ENCODE data around the gene PSG2. TPM values are rescaled to one million over a fixed set of nuclear protein-coding genes. Genes with fewer than 3 reads are reported as not detected.
"Not testable (repeated sequence)": the region's sequence is repeated elsewhere in the genome, so short reads cannot be mapped to it uniquely, and the experiment has no call there.

Gene PSG2
- total and polyA plus RNA-seq, 2 donors (not counting 3 experiments of a cell fraction or from before 2014, with no cell fraction given): not detected

DNA sequence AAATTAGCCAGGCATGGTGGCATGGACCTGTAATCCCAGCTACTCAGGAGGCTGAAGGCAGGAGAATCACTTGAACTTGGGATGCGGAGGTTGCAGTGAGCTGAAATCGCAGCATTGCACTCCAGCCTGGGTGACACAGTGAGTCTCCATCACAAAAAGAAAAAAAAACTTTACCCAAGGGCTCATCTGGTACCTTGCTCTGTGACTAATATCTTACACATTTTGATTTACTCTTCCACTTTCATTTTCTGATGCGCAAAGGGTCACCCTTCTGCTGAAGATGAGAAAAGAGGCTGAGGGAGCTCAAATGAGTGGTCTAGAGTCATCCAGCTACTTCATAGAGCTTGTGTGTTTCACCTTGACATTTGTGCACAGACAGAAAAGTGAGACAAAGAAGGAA is 34.5 kb downstream of the PSG2 start:
- H2AFZ ChIP-seq (ENCODE audit: low read depth, low read length); CTCF ChIA-PET; H3K9me1 ChIP-seq (replicated peaks; ENCODE audit: control insufficient read depth, extremely low read depth, insufficient read depth, low read length); H4K20me1 ChIP-seq (replicated peaks; ENCODE audit: control insufficient read depth, extremely low read depth, insufficient read depth, low read length); H3K9ac ChIP-seq (replicated peaks; ENCODE audit: extremely low read depth, insufficient read depth, low read length); intact Hi-C loops (cut with micrococcal nuclease); POLR2A ChIA-PET; dilution Hi-C loops (cut with MboI; ENCODE audit: extremely low pct_ligation_motif_present, low sequenced_read_pairs); H3K4me1 ChIP-seq (ENCODE audit: control insufficient read depth, extremely low read depth, insufficient read depth, low read length); BruUV-seq (replicated peaks); H3K4me3 ChIP-seq (replicated peaks in 1 of 3; ENCODE audit: insufficient read depth in 1 of 3, low read depth in 1 of 3, low read length in 3 of 3); FAIRE-seq; H3K79me2 ChIP-seq (ENCODE audit: control insufficient read depth, insufficient read depth, low read length); H3K27ac ChIP-seq (ENCODE audit: insufficient read depth, low read depth, low read length); H3K4me2 ChIP-seq (ENCODE audit: insufficient read depth, low read length); H3K27me3 ChIP-seq (ENCODE audit: control insufficient read depth in 2 of 2, insufficient read depth in 2 of 2, low read length in 2 of 2); H3K36me3 ChIP-seq (ENCODE audit: control insufficient read depth in 2 of 2, extremely low read depth in 1 of 2, insufficient read depth in 2 of 2, low read length in 2 of 2); DNase-seq (ENCODE audit: low read depth, low spot score); H3K9me3 ChIP-seq (replicated peaks; ENCODE audit: control insufficient read depth, insufficient read depth, low read length): not testable (repeated sequence)

DNA sequence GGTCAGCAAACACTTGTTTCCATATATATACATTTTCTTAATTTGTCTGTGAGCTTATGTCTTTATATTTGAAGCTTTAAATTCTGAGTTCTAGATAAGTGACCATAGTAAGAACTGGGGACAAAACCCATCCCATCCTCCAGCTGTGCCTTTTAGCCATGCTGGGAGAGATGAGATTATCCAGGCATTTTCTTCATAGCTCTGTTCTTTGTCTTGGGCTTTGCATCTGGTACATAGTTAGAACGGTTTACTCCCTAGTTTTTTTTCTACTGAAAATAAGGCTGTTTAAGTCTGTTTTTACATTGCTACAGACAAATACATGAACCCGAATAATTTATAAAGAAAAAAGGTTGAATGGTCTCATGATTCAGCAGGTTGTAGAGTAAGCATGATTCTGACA is 35.9 kb downstream of the PSG2 start:
- BruUV-seq (replicated peaks); H3K36me3 ChIP-seq (ENCODE audit: control insufficient read depth in 2 of 2, extremely low read depth in 1 of 2, insufficient read depth in 2 of 2, low read length in 2 of 2); H3K4me3 ChIP-seq (replicated peaks in 1 of 3; ENCODE audit: insufficient read depth in 1 of 3, low read depth in 1 of 3, low read length in 3 of 3); intact Hi-C loops (cut with micrococcal nuclease); DNase-seq (ENCODE audit: low read depth, low spot score); H2AFZ ChIP-seq (ENCODE audit: low read depth, low read length); H3K4me1 ChIP-seq (ENCODE audit: control insufficient read depth, extremely low read depth, insufficient read depth, low read length); H3K9ac ChIP-seq (replicated peaks; ENCODE audit: extremely low read depth, insufficient read depth, low read length); H3K79me2 ChIP-seq (ENCODE audit: control insufficient read depth, insufficient read depth, low read length); H3K9me1 ChIP-seq (replicated peaks; ENCODE audit: control insufficient read depth, extremely low read depth, insufficient read depth, low read length); H3K27ac ChIP-seq (ENCODE audit: insufficient read depth, low read depth, low read length); FAIRE-seq; H3K4me2 ChIP-seq (ENCODE audit: insufficient read depth, low read length); H3K27me3 ChIP-seq (ENCODE audit: control insufficient read depth in 2 of 2, insufficient read depth in 2 of 2, low read length in 2 of 2); CTCF ChIA-PET; dilution Hi-C loops (cut with MboI; ENCODE audit: extremely low pct_ligation_motif_present, low sequenced_read_pairs); H3K9me3 ChIP-seq (replicated peaks; ENCODE audit: control insufficient read depth, insufficient read depth, low read length); H4K20me1 ChIP-seq (replicated peaks; ENCODE audit: control insufficient read depth, extremely low read depth, insufficient read depth, low read length); POLR2A ChIA-PET: not testable (repeated sequence)

DNA sequence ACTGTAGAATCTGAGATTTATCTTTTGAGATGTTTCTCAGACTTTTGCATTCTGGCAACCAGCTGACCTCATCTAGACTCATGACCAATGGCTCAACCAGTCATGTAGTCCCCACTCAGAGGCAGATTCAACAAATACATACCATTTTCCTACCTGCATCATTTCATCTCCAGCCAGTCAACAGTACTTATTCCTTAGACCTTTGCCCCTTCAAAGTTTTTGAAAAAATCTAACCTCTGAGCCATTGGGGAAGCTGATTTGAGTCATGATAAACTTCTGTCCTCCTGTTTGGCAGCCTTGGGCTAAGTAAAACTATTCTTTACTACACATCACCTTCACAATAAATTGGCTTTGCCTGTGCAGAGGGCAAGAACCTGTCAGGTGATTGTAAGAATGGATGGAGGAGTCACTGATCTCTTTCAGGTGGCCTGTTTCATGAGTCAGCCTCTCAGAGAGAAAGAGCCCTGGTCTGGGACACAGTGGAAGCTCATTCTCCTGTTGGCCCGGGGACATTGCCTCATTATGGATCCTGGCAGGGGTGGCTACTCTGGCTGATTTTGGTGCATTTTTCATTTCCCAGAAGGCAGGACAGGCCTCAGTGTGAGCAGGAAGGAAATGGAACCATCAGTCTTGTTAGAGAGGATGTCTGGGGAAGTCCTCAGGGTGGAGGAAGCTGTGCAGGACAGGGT is 38.9 kb downstream of the PSG2 start:
- H3K9me1 ChIP-seq (replicated peaks; ENCODE audit: control insufficient read depth, extremely low read depth, insufficient read depth, low read length); H3K9me3 ChIP-seq (replicated peaks; ENCODE audit: control insufficient read depth, insufficient read depth, low read length); BruUV-seq (replicated peaks); dilution Hi-C loops (cut with MboI; ENCODE audit: extremely low pct_ligation_motif_present, low sequenced_read_pairs); H3K79me2 ChIP-seq (ENCODE audit: control insufficient read depth, insufficient read depth, low read length); POLR2A ChIA-PET; H3K36me3 ChIP-seq (ENCODE audit: control insufficient read depth in 2 of 2, extremely low read depth in 1 of 2, insufficient read depth in 2 of 2, low read length in 2 of 2); H3K27ac ChIP-seq (ENCODE audit: insufficient read depth, low read depth, low read length); H3K27me3 ChIP-seq (ENCODE audit: control insufficient read depth in 2 of 2, insufficient read depth in 2 of 2, low read length in 2 of 2); H4K20me1 ChIP-seq (replicated peaks; ENCODE audit: control insufficient read depth, extremely low read depth, insufficient read depth, low read length); H3K9ac ChIP-seq (replicated peaks; ENCODE audit: extremely low read depth, insufficient read depth, low read length); H3K4me3 ChIP-seq (replicated peaks in 1 of 3; ENCODE audit: insufficient read depth in 1 of 3, low read depth in 1 of 3, low read length in 3 of 3); DNase-seq (ENCODE audit: low read depth, low spot score); H3K4me2 ChIP-seq (ENCODE audit: insufficient read depth, low read length); H2AFZ ChIP-seq (ENCODE audit: low read depth, low read length); FAIRE-seq; CTCF ChIA-PET; H3K4me1 ChIP-seq (ENCODE audit: control insufficient read depth, extremely low read depth, insufficient read depth, low read length); intact Hi-C loops (cut with micrococcal nuclease): not testable (repeated sequence)

DNA sequence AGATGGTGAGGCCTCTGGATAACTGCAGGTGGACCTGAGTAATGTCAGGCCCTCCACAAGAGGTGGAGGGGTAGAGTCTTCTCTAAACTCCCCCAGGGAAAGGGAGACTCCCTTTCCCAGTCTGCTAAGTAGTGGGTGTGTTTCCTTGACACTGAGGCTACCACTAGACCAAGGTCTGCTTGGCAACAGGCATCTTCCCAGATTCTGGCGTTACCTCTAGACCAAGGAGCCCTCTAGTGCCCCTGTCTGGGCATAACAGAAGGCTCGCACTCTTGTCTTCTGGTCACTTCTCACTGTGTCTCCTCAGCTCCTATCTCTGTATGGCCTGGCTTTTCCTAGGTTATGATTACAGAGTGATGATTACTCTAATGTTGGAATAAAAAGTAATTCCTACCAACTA is 50.9 kb downstream of the PSG2 start:
- H3K36me3 ChIP-seq (ENCODE audit: control insufficient read depth in 2 of 2, extremely low read depth in 1 of 2, insufficient read depth in 2 of 2, low read length in 2 of 2); H3K9ac ChIP-seq (replicated peaks; ENCODE audit: extremely low read depth, insufficient read depth, low read length); BruUV-seq (replicated peaks); dilution Hi-C loops (cut with MboI; ENCODE audit: extremely low pct_ligation_motif_present, low sequenced_read_pairs); CTCF ChIA-PET; H3K9me3 ChIP-seq (replicated peaks; ENCODE audit: control insufficient read depth, insufficient read depth, low read length); H4K20me1 ChIP-seq (replicated peaks; ENCODE audit: control insufficient read depth, extremely low read depth, insufficient read depth, low read length); H3K79me2 ChIP-seq (ENCODE audit: control insufficient read depth, insufficient read depth, low read length); H3K4me2 ChIP-seq (ENCODE audit: insufficient read depth, low read length); FAIRE-seq; H3K27me3 ChIP-seq (ENCODE audit: control insufficient read depth in 2 of 2, insufficient read depth in 2 of 2, low read length in 2 of 2); POLR2A ChIA-PET; intact Hi-C loops (cut with micrococcal nuclease); H3K27ac ChIP-seq (ENCODE audit: insufficient read depth, low read depth, low read length); H3K9me1 ChIP-seq (replicated peaks; ENCODE audit: control insufficient read depth, extremely low read depth, insufficient read depth, low read length); H3K4me3 ChIP-seq (replicated peaks in 1 of 3; ENCODE audit: insufficient read depth in 1 of 3, low read depth in 1 of 3, low read length in 3 of 3); H3K4me1 ChIP-seq (ENCODE audit: control insufficient read depth, extremely low read depth, insufficient read depth, low read length); DNase-seq (ENCODE audit: low read depth, low spot score); H2AFZ ChIP-seq (ENCODE audit: low read depth, low read length): not testable (repeated sequence)
